Activated naive CD4-positive, alpha-beta T cell treated with anti-CD3 and anti-CD28 coated beads, Interleukin-2, amount 10 ng/mL, durations not matched to agents 5 hours and 36 hours (primary cell): ENCODE results near the gene GDNF. TPM values are rescaled to one million over a fixed set of nuclear protein-coding genes. Genes with fewer than 3 reads are reported as not detected.

Source experiments
- total RNA-seq, 2 experiments: library from RNA; stranded (reverse); gene quantifications; one replicate each; pipeline ENCODE4 v1.2.3, GENCODE V29; 2021

Gene GDNF
- not detected for total RNA-seq

GRCh38 chr5:37839407-37840052 lies at the start of gene GDNF:
Gene GDNF, minus strand, starts transcription at chr5:37840041. Its CDS starts 5,245 bp downstream, at chr5:37834796.

